AG08395 (cell line): ENCODE results near the gene EEF1AKMT3.

ENCODE experiments used
- DNase-seq: peaks from one replicate; pipeline ENCODE4 v3.0.0; 2012; ENCODE audit warnings: mixed read lengths, low spot score

Gene EEF1AKMT3

DNA sequence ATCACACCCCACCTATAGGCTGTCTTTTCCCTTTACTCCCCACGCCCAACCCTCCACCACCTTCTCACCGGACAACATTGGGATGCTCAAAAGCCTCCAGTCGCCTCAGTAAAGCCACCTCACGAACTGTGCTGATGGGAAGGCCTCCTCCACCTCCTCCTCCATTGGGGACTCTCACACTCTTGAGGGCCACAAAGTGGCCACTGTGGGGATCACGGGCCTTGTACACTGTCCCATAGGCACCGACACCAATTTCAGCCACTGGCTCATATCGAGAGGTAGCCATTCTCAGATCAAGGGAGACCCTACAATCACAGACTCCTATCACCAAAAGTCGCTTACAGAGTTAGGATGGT lies 21.0 kb upstream of the EEF1AKMT3 start:
- no peak for DNase-seq

DNA sequence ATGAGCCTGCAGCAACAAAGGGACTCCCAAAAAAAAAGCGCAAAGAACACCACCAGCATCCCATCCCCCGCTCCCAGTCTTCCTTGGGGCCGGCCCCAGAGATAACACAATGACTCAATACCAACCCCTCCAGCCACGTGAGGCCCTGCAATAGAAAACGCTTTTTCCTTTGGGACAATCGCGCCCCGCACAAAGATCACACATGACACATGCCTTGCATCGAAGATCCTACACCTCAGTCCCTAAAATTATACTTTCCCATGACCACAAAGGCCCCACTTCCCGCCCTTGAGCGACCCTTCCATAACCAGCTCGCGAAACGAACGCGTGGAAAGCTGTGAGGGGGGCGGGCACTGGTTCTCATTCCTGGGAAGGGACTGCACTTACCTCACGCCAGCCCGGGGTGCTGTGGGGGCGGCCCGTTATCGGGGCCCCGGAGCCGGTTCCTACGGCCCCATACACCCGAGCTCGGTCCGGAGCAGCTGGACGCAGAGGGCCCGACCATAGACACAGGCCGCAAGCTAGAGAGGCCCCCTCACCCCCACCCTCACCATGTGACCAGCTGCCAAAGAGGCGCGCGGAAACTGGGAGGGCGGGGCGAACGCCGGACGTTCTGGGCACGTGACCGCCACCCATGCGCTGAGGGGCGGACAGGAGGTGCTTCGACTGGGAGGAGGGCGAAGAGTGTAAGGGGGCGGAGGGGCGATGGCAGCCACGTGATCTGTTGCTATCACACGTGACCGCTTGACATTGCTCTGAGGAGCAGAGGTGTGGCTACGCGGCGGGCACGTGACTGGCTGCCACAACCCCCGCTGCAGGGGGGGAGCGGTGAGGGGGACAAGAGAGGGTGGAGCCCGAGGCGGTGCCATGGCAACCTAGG lies 20.4 kb upstream of the EEF1AKMT3 start, which contains the start of gene CDK4:
Gene CDK4 (minus strand): TSS at position 523 of the 880 bp plus-strand sequence. CDS start 593 bp downstream, outside the sequence.
- peak; percentile 99 for DNase-seq

DNA sequence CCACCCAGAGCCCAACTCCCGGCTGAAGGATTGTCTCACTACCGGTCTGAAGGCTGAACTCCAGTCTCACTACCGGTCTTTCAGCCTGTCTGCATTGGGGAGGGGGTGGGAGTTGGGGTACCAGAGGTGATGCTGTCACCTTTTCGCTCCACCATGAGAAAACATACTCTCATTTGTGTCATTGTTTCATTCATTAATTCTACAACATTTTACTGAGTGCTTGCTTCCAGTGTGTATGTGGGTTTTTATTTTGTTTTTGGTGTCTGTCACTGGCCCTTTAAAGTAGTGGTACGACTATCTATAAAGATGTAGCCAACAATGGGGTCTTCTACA lies 19.8 kb upstream of the EEF1AKMT3 start:
- DNase-seq, result no peak

DNA sequence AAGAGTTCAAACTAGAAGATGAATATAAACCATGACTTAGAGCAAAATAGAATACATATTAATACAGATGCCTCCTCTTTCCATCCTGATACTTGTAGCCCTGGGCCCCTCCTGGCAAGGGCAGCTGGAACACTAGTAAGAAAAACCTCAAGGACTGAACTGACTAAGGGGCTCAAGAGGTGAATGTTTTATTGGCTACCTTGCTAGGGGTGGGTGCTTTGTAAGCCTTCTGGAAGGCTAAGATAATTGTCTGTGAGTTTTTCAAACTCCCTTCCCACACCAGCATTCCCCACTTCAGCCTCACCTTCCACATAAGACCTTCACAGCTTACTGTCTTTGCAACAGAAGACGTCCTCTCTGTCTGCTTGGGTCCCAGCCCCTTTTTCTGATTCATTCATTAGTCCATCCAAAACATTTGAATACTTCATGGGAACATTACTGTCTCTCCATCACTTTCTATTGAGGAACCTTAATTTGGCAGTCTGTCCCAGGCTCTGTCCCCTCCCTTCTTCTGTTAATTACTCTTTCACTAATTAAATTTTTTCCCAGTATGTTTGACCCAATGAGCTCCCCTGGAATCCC lies 18.6 kb upstream of the EEF1AKMT3 start:
- DNase-seq, result no peak

DNA sequence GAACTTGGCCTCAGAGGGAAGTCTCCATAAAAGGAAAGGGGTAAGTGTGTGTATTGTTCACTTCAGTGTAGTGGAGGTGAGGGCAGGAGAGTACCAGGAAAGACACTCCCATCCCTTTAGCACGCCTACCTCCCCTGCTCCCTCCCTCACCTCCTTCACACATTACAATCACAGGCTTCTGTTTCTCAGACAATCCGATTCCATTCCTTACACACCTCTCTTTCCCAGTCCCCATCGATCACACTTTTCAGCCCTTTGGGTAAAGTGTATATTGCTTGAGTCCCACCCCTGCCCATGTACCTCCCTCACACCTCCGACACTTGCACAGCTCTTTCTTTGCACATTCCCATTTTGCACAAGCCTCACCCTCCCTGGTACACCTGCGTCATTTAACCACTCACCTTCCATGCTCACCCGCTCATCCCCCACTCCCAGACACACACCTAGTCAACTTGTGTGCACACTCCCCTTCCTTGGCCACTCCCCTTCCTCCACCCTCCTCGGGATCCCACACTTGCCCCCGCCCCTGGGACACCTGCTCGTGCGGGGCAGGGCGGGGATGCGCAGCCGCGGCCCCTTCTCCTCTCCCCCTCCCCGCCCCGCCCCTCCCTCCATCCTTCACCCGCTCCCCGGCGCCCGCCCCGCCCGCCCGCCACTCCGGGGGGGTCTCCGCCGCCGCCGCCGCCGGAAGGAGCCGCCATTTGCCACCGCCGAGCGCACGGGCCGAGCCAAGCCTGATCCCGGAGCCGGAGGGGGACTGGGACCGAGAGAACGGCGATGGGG lies 17.8 kb upstream of the EEF1AKMT3 start, which contains the start of gene MARCHF9:
Gene MARCHF9 (plus strand): TSS at position 693 of the 783 bp plus-strand sequence. CDS start 426 bp downstream, outside the sequence.
- DNase-seq, result peak; percentile 8

DNA sequence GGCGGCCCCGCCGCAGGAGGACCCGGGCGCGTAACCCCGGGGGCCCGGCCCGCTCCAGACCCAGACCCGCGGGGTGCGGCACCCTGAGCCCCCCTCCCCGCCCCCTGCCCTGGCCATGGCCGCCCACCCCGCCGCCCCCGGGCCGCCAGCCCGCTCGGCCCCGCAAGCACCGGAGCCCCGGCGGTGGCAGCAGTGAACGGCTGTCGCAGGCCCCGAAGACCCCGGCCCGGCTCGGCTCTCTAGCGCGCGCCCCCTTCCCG lies 17.3 kb upstream of the EEF1AKMT3 start:
- DNase-seq, result no peak

DNA sequence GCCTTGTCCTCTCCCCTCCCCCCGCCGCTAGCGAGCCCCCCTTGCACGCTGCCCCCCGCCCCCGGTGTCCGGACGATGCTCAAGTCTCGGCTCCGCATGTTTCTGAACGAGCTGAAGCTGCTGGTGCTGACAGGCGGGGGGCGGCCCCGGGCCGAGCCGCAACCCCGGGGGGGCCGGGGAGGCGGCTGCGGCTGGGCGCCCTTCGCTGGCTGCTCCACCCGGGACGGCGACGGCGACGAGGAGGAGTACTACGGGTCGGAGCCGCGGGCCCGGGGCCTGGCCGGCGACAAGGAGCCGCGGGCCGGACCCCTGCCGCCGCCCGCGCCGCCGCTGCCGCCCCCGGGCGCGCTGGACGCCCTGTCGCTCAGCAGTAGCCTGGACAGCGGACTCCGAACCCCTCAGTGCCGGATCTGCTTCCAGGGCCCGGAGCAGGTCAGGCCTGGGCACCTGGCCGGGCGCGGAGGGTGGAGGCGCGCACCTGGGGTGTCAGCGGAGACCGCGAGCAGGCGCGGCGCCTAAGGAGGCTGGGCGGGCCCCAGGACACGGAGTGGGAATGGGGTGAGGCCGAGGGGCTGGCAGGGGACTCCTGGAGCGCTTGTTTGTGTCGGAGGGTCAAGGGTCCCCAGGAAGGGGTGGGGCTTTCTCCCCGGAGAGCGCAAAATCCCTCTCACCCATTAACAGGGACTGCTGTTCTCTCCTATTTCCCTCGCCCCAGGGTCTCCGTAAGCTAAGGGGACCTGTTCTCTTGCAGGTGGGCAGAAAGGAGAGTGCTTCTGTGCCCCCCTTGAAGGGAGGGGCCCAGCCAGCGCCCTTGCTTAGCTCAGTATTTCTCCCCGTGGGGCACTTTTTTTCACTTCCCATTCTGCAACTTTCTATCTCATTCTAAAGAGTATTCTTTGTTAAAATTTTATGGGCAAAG lies 16.7 kb upstream of the EEF1AKMT3 start:
- DNase-seq, result no peak

DNA sequence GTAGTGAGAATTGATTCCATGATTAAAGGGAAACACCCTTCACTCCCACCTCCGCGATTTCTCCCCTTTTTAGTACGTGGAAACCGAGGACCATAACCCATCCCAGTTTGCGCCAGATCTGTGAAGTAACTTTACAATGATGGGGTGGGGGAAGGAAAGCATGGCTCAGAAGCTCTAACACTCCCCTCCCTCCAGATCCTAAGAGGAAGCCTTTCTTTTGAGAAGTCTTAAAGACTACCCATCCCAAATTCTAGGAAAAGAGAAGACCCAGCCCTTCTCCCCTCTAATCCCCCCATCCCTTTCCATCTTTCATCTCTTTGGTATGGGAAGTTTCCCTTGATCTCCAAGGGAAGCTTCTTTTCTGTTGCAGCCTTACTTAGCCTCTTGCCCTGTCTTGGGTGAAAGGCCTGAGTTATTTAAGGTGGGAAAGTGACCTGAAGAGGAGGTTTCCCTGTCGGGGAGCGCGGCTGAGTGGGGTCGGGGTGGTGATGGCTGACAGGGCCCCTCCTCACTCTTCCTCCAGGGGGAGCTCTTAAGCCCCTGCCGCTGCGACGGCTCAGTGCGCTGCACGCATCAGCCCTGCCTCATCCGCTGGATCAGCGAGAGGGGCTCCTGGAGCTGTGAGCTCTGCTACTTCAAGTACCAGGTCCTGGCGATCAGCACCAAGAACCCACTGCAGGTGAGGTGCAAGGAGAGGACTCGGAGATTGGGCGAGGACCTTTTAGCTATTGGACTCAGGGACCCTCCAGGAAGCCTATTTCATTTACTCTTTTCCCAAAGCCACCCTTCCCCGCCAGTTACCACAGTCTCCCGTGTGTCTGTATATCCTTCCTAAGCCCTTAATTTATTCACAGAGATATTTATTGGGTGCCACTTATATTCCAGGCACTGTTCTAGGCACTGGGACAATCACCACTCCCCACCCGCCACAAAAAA lies 15.7 kb upstream of the EEF1AKMT3 start:
- no peak for DNase-seq

DNA sequence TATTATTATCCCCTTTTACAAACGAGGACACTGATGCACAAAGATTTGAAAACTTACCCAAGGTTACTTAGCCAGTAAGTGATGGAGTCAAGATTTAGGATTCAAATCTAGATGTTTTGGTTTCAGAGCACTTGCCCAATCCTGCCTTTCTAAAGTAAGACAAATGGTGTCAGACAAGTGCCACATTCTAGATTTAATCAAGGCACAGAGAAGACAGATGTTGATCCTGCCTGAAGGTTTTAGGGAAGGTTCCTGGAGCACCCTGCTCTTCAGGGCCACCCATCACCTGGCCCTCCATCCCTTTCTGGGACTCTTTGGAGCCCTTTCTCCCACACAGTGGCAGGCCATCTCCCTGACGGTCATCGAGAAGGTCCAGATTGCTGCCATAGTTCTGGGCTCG lies 14.6 kb upstream of the EEF1AKMT3 start:
- DNase-seq, result no peak

DNA sequence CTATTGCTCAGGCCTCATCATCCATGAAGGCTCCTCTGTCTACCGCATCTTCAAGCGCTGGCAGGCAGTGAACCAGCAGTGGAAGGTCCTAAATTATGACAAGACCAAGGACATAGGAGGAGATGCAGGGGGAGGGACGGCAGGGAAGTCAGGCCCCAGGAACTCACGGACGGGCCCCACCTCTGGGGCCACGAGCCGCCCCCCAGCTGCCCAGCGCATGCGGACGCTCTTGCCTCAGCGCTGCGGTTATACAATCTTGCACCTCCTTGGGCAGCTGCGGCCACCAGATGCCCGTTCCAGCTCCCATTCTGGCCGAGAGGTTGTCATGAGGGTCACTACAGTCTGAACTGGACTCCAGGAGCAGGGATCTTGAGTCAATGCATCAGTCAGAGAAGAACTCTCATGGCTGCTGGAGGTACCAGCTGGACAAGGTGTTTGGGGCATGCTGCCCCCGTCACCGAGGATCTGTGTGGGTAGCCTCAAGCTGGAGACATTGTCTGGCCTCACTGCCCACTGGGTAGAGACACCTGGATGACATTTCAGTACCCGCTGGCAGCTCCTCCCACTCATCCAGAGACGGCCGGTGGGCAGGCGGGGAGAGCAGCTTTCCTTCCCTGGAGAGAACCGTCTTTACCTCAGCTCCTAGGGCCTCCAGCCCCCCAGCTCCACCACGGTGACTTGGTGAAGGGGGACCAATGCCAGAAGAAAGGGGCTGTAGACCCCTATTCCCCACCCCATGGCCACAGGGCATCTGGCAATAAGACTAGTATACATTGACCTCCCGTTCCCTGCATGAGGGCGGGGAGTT lies 13.7 kb upstream of the EEF1AKMT3 start:
- DNase-seq, result no peak

DNA sequence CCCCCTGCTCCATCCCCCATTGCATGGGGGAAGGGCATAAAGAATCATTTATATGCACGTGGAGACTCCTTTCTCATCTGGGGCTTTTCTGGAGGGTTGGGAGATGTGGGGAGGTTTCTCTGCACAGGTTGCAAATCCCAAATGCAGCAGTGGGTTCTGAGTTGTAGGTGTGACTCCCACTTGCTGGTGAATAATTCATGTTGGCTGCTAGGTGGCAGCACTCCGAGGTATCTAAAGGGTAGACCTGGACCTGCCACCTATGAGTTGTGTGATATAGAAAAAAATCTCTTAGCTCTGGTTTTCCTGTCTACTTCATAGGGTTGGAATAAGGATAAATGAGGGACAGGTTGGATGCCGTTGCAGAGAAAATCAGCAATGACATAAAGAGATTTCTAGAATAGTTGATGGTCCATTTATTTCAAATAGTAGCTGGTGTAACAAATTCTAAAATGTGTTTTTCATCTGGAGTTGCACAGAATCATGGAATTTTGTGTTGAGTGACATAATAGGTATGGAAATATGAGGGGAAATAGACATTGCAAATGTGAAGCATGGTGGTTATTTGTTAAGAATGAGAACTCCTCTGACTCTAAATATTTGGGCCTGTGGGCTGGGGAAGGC lies 12.9 kb upstream of the EEF1AKMT3 start:
- DNase-seq, result no peak

DNA sequence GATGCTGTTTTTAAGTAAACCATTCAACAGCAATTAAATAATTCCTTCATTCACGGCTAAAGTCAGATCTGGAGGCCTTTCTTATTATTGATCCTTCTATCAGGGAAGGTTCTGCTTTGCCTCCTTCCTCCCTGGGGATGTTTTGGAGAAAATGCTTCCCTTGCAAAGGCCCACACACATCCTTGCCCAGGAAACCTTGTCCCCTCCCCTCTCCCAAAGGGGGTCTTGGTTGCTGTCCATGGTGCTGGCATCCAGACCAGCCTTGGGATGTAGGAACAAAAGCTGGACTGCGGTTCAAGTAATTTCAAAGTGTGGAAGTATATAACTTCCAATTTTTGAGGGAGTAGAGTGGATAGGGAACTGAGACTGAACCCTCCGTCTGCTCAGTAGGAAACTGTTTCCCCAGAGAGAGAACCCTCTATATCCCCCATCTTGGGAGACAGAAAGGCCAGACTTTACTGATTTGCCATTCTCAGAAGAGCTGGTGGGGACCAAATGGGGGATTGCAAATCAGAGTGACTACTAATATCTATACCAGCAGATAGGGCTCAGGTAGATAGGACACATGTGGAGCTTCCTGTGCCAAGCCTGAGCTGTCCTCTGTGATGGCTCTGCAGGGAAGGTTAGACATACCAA lies 11.9 kb upstream of the EEF1AKMT3 start:
- DNase-seq, result no peak

DNA sequence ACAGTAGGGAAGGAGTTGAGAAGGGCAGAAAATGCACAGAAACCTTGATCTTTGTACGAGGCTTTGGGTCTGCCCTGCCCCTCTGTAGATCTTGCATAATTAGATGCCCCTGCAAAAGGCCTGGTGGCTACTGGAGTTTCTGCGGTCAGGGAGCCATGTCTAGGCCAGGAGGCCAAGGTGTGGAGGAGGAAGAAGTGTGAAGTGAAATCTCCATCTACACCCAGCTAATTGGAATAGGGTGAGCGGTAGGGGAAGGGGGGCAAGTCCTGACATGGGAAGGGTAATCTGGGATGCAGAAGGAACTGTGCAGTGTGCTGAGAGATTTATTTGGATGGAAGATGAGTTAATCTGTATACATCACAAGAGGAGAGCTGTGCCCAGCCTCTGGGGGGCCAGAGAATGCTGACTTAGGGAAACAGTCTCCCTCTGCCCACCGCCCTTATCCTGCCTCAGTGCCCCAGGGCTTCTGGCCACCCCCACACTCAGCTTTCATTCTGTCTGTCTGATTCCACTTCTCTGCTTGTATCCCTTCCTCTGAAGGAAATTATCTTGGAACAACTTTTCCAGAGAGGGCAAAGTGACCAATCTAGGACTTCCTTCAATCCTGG lies 10.9 kb upstream of the EEF1AKMT3 start:
- no peak for DNase-seq

DNA sequence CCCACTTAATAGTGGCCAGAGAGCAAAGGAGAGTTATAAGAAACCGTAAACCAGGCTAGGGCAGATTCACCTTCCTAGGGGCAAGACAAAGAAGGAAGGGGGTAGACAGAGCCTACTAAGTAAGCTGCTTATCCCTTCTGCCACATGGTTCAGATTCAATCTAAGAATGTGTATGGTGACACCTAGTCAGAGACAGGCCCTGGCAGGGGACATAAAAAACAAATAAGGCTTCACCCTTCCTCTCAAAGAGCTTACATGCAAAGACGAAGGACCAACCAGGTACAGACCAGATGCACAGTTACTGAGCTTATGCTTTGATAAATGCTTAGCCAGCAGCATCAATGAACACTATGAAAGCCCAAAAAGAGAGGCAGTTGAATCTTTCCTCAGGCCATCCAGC lies 10.0 kb upstream of the EEF1AKMT3 start:
- no peak for DNase-seq

DNA sequence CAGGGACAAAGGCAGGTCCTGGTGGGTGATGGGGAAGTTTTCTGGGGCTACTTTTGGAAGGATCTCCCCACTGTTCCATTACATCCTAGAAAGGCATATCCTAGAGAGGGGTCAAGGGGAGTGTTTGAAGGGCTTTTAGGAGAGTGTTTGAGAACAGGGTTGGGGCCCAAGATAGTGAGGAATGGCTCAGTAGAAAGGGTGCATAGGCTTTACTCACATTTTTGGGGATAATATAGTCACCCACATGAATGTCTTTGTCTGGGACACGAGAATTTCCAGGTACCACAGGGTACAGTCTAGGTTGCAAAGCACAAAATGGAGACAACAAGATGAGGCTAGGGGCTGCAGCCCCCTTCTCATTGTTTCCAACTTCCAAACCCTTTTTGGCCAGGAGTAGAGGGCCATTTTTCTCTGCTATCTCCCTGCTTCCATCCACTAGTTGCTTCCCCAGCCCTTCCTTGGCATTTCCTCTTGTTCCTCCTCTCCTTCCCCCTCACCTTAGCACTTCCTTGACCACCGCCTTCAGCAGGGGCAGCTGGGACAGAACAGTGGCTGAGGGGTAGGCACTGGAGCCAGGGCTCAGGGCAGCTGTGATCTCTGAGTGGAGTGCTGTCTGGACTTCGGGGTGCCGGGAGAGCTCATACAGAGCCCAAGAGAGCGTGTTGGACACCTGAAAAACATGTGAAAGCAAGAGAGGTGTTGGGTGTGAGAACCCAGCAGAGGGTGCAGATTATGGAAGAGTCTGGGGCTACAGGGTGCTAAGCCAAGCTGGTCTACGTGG lies 8.3 kb upstream of the EEF1AKMT3 start:
- no peak for DNase-seq

DNA sequence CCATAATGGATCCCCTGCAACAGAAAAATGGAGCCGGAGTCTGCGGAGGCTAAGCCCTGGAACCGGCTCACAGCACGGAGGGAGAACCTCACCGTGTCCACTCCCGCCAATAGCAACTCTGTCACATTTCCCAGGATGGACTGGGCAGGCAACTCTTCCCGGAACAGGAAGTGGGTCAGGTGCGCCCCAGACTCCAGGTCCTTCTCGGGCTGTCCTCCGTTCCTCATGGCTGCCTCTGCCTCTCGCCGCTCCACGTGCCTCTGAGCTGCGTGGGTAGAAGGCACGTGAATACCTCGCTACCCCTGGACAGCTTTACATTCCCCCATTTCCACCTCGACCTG lies 7.8 kb upstream of the EEF1AKMT3 start:
- no peak for DNase-seq

DNA sequence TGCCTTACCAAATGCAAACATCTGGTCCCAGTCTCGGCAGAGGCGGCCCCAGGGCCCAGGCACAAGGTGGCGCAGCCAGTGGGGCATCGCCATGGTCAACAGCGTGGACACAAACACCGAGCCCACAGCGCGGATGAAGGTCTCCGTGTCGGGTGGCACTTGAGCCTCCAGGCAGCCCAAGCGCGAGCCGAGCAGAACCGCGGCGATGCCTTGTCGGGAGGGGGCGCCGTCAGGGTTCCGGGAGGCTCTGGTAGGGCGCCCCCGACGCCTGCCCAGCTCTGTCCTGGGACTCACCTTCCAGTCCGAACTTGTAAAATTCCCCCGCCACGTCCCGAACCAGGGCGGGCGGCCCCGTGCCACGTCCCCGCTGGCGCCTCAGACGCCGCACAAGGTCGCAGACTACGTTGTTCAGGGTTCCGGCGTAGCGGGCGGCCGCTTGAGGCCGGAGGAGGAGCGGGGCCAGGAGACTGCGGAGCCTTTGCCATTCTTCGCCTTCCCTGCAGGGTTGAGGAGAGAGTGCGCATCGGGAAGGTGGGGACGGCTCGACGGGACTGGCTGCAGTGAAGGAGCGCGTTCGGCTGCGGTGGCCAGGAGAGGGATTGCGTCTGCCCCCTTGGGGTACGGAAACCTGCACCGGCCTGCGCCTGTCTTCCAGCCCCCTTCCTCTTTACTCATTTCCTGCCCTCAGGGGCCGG lies 7.3 kb upstream of the EEF1AKMT3 start:
- DNase-seq, result peak; percentile 39
